ENCODE data around the gene VPS35.

Gene VPS35

GRCh38 chr16:46621934-46622676 is 66.9 kb downstream of the VPS35 start:
- H3K27me3 ChIP-seq (ENCODE audit: control insufficient read depth, insufficient read depth, low read length): no peaks in the 10 kb centered on the region
- H3K9me3 ChIP-seq (replicated peaks; ENCODE audit: low read length): no peaks in the 10 kb centered on the region
- no peak overlapping the region for H3K9ac ChIP-seq (ENCODE audit: low read depth, low read length)
- peaks cover 5% of the 10 kb centered on the region for H3K4me1 ChIP-seq (ENCODE audit: control insufficient read depth, insufficient read depth, low read length)
- H3K4me2 ChIP-seq (ENCODE audit: low read length): no peak overlapping the region
- no peak overlapping the region for H3K4me3 ChIP-seq (ENCODE audit: low read length)
- no peaks in the 10 kb centered on the region for H3K36me3 ChIP-seq (ENCODE audit: insufficient read depth, low read length)

GRCh38 chr16:46621006-46621933 is 67.7 kb downstream of the VPS35 start, which contains the start of gene SHCBP1:
TSS of gene SHCBP1 (minus strand) at chr16:46621379. CDS start at chr16:46621359, 20 bp downstream.
- Histone ChIP-seq H3K4me1 (ENCODE audit: control insufficient read depth, insufficient read depth, low read length) (peaks cover 5% of the 10 kb centered on the region), H3K36me3 (ENCODE audit: insufficient read depth, low read length) (peaks cover 6% of the 10 kb centered on the region), H3K4me3 (ENCODE audit: low read length) (peak within 1 kb of the TSS; percentile 94), H3K9me3 (replicated peaks; ENCODE audit: low read length) (no peaks in the 10 kb centered on the region), H3K27me3 (ENCODE audit: control insufficient read depth, insufficient read depth, low read length) (no peaks in the 10 kb centered on the region), H3K4me2 (ENCODE audit: low read length) (peak within 1 kb of the TSS; percentile 95), H3K9ac (ENCODE audit: low read depth, low read length) (peak within 1 kb of the TSS; percentile 88)

- H3K9ac ChIP-seq (ENCODE audit: low read depth, low read length): peak overlapping the region; percentile 88
- H3K4me1 ChIP-seq (ENCODE audit: control insufficient read depth, insufficient read depth, low read length): peaks cover 5% of the 10 kb centered on the region
- peak overlapping the region; percentile 94 for H3K4me3 ChIP-seq (ENCODE audit: low read length)
- no peaks in the 10 kb centered on the region for H3K27me3 ChIP-seq (ENCODE audit: control insufficient read depth, insufficient read depth, low read length)
- H3K36me3 ChIP-seq (ENCODE audit: insufficient read depth, low read length): peaks cover 9% of the 10 kb centered on the region
- H3K9me3 ChIP-seq (replicated peaks; ENCODE audit: low read length): no peaks in the 10 kb centered on the region
- peak overlapping the region; percentile 95 for H3K4me2 ChIP-seq (ENCODE audit: low read length)
Measured at GRCh38 chr16:46620266-46621005, 68.5 kb downstream of the VPS35 start.

GRCh38 chr16:46618516-46618915 is 70.5 kb downstream of the VPS35 start:
- no peak overlapping the region for H3K4me3 ChIP-seq (ENCODE audit: low read length)
- no peak overlapping the region for H3K9ac ChIP-seq (ENCODE audit: low read depth, low read length)
- no peaks in the 10 kb centered on the region for H3K9me3 ChIP-seq (replicated peaks; ENCODE audit: low read length)
- no peak overlapping the region for H3K4me2 ChIP-seq (ENCODE audit: low read length)
- H3K27me3 ChIP-seq (ENCODE audit: control insufficient read depth, insufficient read depth, low read length): no peaks in the 10 kb centered on the region
- peaks cover 5% of the 10 kb centered on the region for H3K4me1 ChIP-seq (ENCODE audit: control insufficient read depth, insufficient read depth, low read length)
- peaks cover 17% of the 10 kb centered on the region for H3K36me3 ChIP-seq (ENCODE audit: insufficient read depth, low read length)

GRCh38 chr16:46614006-46614405 is 75.0 kb downstream of the VPS35 start:
- Histone ChIP-seq H3K4me1 (ENCODE audit: control insufficient read depth, insufficient read depth, low read length) (no peaks in the 10 kb centered on the region), H3K27me3 (ENCODE audit: control insufficient read depth, insufficient read depth, low read length) (no peaks in the 10 kb centered on the region), H3K4me2 (ENCODE audit: low read length) (no peak overlapping the region), H3K4me3 (ENCODE audit: low read length) (no peak overlapping the region), H3K9ac (ENCODE audit: low read depth, low read length) (no peak overlapping the region), H3K36me3 (ENCODE audit: insufficient read depth, low read length) (peaks cover 28% of the 10 kb centered on the region), H3K9me3 (replicated peaks; ENCODE audit: low read length) (no peaks in the 10 kb centered on the region)

- Histone ChIP-seq H3K36me3 (ENCODE audit: insufficient read depth, low read length) (peaks cover 28% of the 10 kb centered on the region), H3K4me3 (ENCODE audit: low read length) (no peak overlapping the region), H3K4me2 (ENCODE audit: low read length) (no peak overlapping the region), H3K9ac (ENCODE audit: low read depth, low read length) (no peak overlapping the region), H3K4me1 (ENCODE audit: control insufficient read depth, insufficient read depth, low read length) (no peaks in the 10 kb centered on the region), H3K27me3 (ENCODE audit: control insufficient read depth, insufficient read depth, low read length) (no peaks in the 10 kb centered on the region), H3K9me3 (replicated peaks; ENCODE audit: low read length) (no peaks in the 10 kb centered on the region)
Measured at GRCh38 chr16:46613352-46613751, 75.6 kb downstream of the VPS35 start.

- Histone ChIP-seq H3K4me2 (ENCODE audit: low read length) (no peak overlapping the region), H3K4me3 (ENCODE audit: low read length) (no peak overlapping the region), H3K27me3 (ENCODE audit: control insufficient read depth, insufficient read depth, low read length) (no peaks in the 10 kb centered on the region), H3K4me1 (ENCODE audit: control insufficient read depth, insufficient read depth, low read length) (no peaks in the 10 kb centered on the region), H3K9me3 (replicated peaks; ENCODE audit: low read length) (no peaks in the 10 kb centered on the region), H3K9ac (ENCODE audit: low read depth, low read length) (no peak overlapping the region), H3K36me3 (ENCODE audit: insufficient read depth, low read length) (peaks cover 28% of the 10 kb centered on the region)
Measured at GRCh38 chr16:46612121-46612520, 76.9 kb downstream of the VPS35 start.

GRCh38 chr16:46607529-46607928 is 81.4 kb downstream of the VPS35 start:
- Histone ChIP-seq H3K4me2 (ENCODE audit: low read length) (no peak overlapping the region), H3K36me3 (ENCODE audit: insufficient read depth, low read length) (peaks cover 21% of the 10 kb centered on the region), H3K27me3 (ENCODE audit: control insufficient read depth, insufficient read depth, low read length) (no peaks in the 10 kb centered on the region), H3K9me3 (replicated peaks; ENCODE audit: low read length) (no peaks in the 10 kb centered on the region), H3K9ac (ENCODE audit: low read depth, low read length) (no peak overlapping the region), H3K4me3 (ENCODE audit: low read length) (no peak overlapping the region), H3K4me1 (ENCODE audit: control insufficient read depth, insufficient read depth, low read length) (no peaks in the 10 kb centered on the region)

GRCh38 chr16:46606231-46606630 is 82.7 kb downstream of the VPS35 start:
- Histone ChIP-seq H3K4me1 (ENCODE audit: control insufficient read depth, insufficient read depth, low read length) (no peaks in the 10 kb centered on the region), H3K4me3 (ENCODE audit: low read length) (no peak overlapping the region), H3K9me3 (replicated peaks; ENCODE audit: low read length) (no peaks in the 10 kb centered on the region), H3K4me2 (ENCODE audit: low read length) (no peak overlapping the region), H3K36me3 (ENCODE audit: insufficient read depth, low read length) (peaks cover 16% of the 10 kb centered on the region), H3K27me3 (ENCODE audit: control insufficient read depth, insufficient read depth, low read length) (no peaks in the 10 kb centered on the region), H3K9ac (ENCODE audit: low read depth, low read length) (no peak overlapping the region)

All from skeletal muscle satellite cell (primary cell).